Measurements from ENCODE around the gene STAC2. TPM values are rescaled to one million over a fixed set of nuclear protein-coding genes. Genes with fewer than 3 reads are reported as not detected.

STAC2 gene
- total and polyA plus RNA-seq, 12 donors: 0.09 to 4.9 (median 0.51) TPM; not detected in 1

Other genes starting within 250 kb of the STAC2 start
- gene PLXDC1, start 74.3 kb downstream of the STAC2 start, total RNA-seq: 10 to 100 TPM in 7 of 10 donors, 1 to 10 TPM in 3; 9.1 to 21.3 (median 11.2) TPM
- 10 to 100 TPM in 1 of 2 donors, 1 to 10 TPM in 1; 7.3 to 20.0 TPM for gene PLXDC1, start 74.3 kb downstream of the STAC2 start, polyA plus RNA-seq
- gene ARL5C, start 59.8 kb downstream of the STAC2 start, total RNA-seq: not detected
- not detected for gene ARL5C, start 59.8 kb downstream of the STAC2 start, polyA plus RNA-seq
- 1 to 10 TPM; 3.3 to 7.9 (median 4.6) TPM for gene CACNB1, start 28.3 kb downstream of the STAC2 start, total RNA-seq
- 10 to 100 TPM in 1 of 2 donors, 1 to 10 TPM in 1; 6.8 to 11.5 TPM for gene CACNB1, start 28.3 kb downstream of the STAC2 start, polyA plus RNA-seq
- 1,000 to 10,000 TPM in 3 of 10 donors, 100 to 1,000 TPM in 7; 907 to 1,150 (median 965) TPM for gene RPL19, start 25.7 kb downstream of the STAC2 start, total RNA-seq
- gene RPL19, start 25.7 kb downstream of the STAC2 start, polyA plus RNA-seq: 1,000 to 10,000 TPM; 1,654 to 3,029 TPM
- gene FBXL20, start 175.7 kb upstream of the STAC2 start, total RNA-seq: 10 to 100 TPM in 9 of 10 donors, 1 to 10 TPM in 1; 7.1 to 19.7 (median 15.7) TPM
- gene FBXL20, start 175.7 kb upstream of the STAC2 start, polyA plus RNA-seq: 1 to 10 TPM; 1.7 to 3.9 TPM
- 10 to 100 TPM; 21.8 to 27.3 (median 25.8) TPM for gene MED1, start 225.3 kb upstream of the STAC2 start, total RNA-seq
- 1 to 10 TPM; 5.8 to 7.2 TPM for gene MED1, start 225.3 kb upstream of the STAC2 start, polyA plus RNA-seq
- 10 to 100 TPM; 20.0 to 29.3 (median 24.3) TPM for gene CDK12, start 235.5 kb upstream of the STAC2 start, total RNA-seq
- 1 to 10 TPM; 5.0 to 9.6 TPM for gene CDK12, start 235.5 kb upstream of the STAC2 start, polyA plus RNA-seq